Progenitor cell of endocrine pancreas (in vitro differentiated cells): ENCODE measurements around the gene AKT2. TPM values are rescaled to one million over a fixed set of nuclear protein-coding genes. Genes with fewer than 3 reads are reported as not detected.

Source experiments
- DNase-seq: peaks from one replicate; pipeline ENCODE4 v3.0.0; 2021; ENCODE audit warnings: low spot score; ENCODE audit not compliant: unreplicated experiment
- H3K27ac Mint-ChIP-seq: 2 replicates; pipeline ENCODE4 v1.8.0; 2021; ENCODE audit warnings: mild to moderate bottlenecking, moderate library complexity, mixed read lengths
- H3K27me3 Mint-ChIP-seq: 2 replicates; pipeline ENCODE4 v1.8.0; 2021; ENCODE audit warnings: mixed read lengths
- H3K36me3 Mint-ChIP-seq: 2 replicates; pipeline ENCODE4 v1.8.0; 2022; ENCODE audit warnings: mixed read lengths; ENCODE audit not compliant: insufficient read depth
- H3K4me1 Mint-ChIP-seq: 2 replicates; pipeline ENCODE4 v1.8.0; 2021; ENCODE audit warnings: low read depth, mixed read lengths
- H3K4me3 Mint-ChIP-seq: 2 replicates; pipeline ENCODE4 v1.8.0; 2021; ENCODE audit warnings: low read depth, mild to moderate bottlenecking, moderate library complexity, mixed read lengths
- H3K9me3 Mint-ChIP-seq: 2 replicates; pipeline ENCODE4 v1.8.0; 2021; ENCODE audit warnings: low read depth, mixed read lengths
- CTCF ChIP-seq: fragments of 200-600 bp; sonication (generic); IDR thresholded peaks from one replicate; pipeline ENCODE4 v1.5.0; 2021; ENCODE audit warnings: antibody characterized with exemption, mild to moderate bottlenecking; ENCODE audit not compliant: unreplicated experiment
- total RNA-seq: library from RNA; stranded (reverse); gene quantifications from 2 replicates; pipeline ENCODE4 v1.2.1, GENCODE V29; 2021

AKT2 gene
- total RNA-seq, 1 donor from 2014 or later, result 200 TPM

GRCh38 chr19:40263440-40264313 is 21.5 kb downstream of the AKT2 start:
- no peak for DNase-seq
- peaks cover 15% of the 10 kb centered on the region for H3K36me3 Mint-ChIP-seq
- H3K27me3 Mint-ChIP-seq, result no peaks in the 10 kb centered on the region
- H3K9me3 Mint-ChIP-seq, result no peaks in the 10 kb centered on the region
- H3K4me1 Mint-ChIP-seq, result no peaks in the 10 kb centered on the region
- H3K27ac Mint-ChIP-seq, result no peak overlapping the region
- H3K4me3 Mint-ChIP-seq, result no peak overlapping the region
- no peak for TF ChIP-seq CTCF

GRCh38 chr19:40262422-40262821 is 22.7 kb downstream of the AKT2 start:
- H3K4me1 Mint-ChIP-seq, result no peaks in the 10 kb centered on the region
- TF ChIP-seq CTCF, result no peak
- no peaks in the 10 kb centered on the region for H3K27me3 Mint-ChIP-seq
- peaks cover 15% of the 10 kb centered on the region for H3K36me3 Mint-ChIP-seq
- no peak for DNase-seq
- H3K9me3 Mint-ChIP-seq, result no peaks in the 10 kb centered on the region
- H3K27ac Mint-ChIP-seq, result no peak overlapping the region
- H3K4me3 Mint-ChIP-seq, result no peak overlapping the region

- H3K36me3 Mint-ChIP-seq, result peaks cover 13% of the 10 kb centered on the region
- TF ChIP-seq CTCF, result no peak
- H3K9me3 Mint-ChIP-seq, result no peaks in the 10 kb centered on the region
- no peak for DNase-seq
- no peaks in the 10 kb centered on the region for H3K27me3 Mint-ChIP-seq
- H3K27ac Mint-ChIP-seq, result no peak overlapping the region
- H3K4me1 Mint-ChIP-seq, result no peaks in the 10 kb centered on the region
- H3K4me3 Mint-ChIP-seq, result no peak overlapping the region
Measured at GRCh38 chr19:40261631-40262030, 23.5 kb downstream of the AKT2 start.

- H3K27me3 Mint-ChIP-seq, result no peaks in the 10 kb centered on the region
- H3K4me3 Mint-ChIP-seq, result no peak overlapping the region
- TF ChIP-seq CTCF, result no peak
- H3K27ac Mint-ChIP-seq, result no peak overlapping the region
- no peak for DNase-seq
- H3K36me3 Mint-ChIP-seq, result peaks cover 26% of the 10 kb centered on the region
- H3K9me3 Mint-ChIP-seq, result no peaks in the 10 kb centered on the region
- H3K4me1 Mint-ChIP-seq, result peaks cover 21% of the 10 kb centered on the region
Measured at GRCh38 chr19:40257096-40257517, 28.0 kb downstream of the AKT2 start.

GRCh38 chr19:40256512-40256911 is 28.6 kb downstream of the AKT2 start:
- no peak overlapping the region for H3K27ac Mint-ChIP-seq
- DNase-seq, result no peak
- TF ChIP-seq CTCF, result no peak
- H3K27me3 Mint-ChIP-seq, result no peaks in the 10 kb centered on the region
- H3K4me3 Mint-ChIP-seq, result no peak overlapping the region
- peaks cover 21% of the 10 kb centered on the region for H3K4me1 Mint-ChIP-seq
- no peaks in the 10 kb centered on the region for H3K9me3 Mint-ChIP-seq
- peaks cover 27% of the 10 kb centered on the region for H3K36me3 Mint-ChIP-seq
